ENCODE measurements around the gene ZNF785. TPM values are rescaled to one million over a fixed set of nuclear protein-coding genes. Genes with fewer than 3 reads are reported as not detected.

The ZNF785 gene
- total RNA-seq, 4 donors from 2014 or later = 0.70 to 3.2 (median 1.0) TPM

DNA sequence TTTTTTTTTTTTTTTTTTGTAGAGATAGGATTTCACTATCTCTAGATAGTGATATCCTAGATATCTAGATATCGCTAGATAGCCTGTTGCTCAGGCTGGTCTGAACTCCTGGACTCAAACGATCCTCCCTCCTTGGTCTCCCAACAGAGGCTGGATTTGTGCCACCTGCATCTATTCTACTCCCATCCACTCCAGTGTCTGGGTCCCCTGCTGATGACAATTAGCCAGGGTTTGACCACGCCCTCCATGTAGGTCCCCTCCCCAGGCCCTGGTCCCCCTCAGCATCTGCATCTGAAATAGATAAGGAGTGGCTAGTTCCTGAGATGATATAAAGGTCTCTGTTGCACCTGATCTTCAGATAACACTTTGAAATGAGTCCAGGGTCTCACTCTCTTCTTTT, 16.2 kb downstream of the ZNF785 start:
- H3K36me3 ChIP-seq = no peaks in the 10 kb centered on the region
- H3K4me3 ChIP-seq = no peak overlapping the region
- H3K27me3 ChIP-seq = no peaks in the 10 kb centered on the region
- intact Hi-C loops (cut with DNase I; ENCODE audit: low total_unique reads) (no loop called here), in situ Hi-C loops (cut with MboI; ENCODE audit: low sequenced_read_pairs in 4 of 4) (no loop called here)
- H3K4me1 ChIP-seq = peaks cover 21 to 24% of the 10 kb centered on the region in 2 donors
- H3K9me3 ChIP-seq = no peaks in the 10 kb centered on the region
- ATAC-seq (no peak), DNase-seq (no peak)
- peak overlapping the region in 1 of 4 donors; percentile 98 for H3K27ac ChIP-seq
- TF ChIP-seq, protein P1, sequence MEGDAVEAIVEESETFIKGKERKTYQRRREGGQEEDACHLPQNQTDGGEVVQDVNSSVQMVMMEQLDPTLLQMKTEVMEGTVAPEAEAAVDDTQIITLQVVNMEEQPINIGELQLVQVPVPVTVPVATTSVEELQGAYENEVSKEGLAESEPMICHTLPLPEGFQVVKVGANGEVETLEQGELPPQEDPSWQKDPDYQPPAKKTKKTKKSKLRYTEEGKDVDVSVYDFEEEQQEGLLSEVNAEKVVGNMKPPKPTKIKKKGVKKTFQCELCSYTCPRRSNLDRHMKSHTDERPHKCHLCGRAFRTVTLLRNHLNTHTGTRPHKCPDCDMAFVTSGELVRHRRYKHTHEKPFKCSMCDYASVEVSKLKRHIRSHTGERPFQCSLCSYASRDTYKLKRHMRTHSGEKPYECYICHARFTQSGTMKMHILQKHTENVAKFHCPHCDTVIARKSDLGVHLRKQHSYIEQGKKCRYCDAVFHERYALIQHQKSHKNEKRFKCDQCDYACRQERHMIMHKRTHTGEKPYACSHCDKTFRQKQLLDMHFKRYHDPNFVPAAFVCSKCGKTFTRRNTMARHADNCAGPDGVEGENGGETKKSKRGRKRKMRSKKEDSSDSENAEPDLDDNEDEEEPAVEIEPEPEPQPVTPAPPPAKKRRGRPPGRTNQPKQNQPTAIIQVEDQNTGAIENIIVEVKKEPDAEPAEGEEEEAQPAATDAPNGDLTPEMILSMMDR (IDR thresholded peaks at IDR 0.05 in 4 of 5, conservative IDR thresholded peaks at IDR 0.05 in 1 of 5) = no peak
- no peak for TF ChIP-seq POLR2A (IDR thresholded peaks at IDR 0.05)

GRCh38 chr16:30567991-30568638, 17.4 kb downstream of the ZNF785 start:
- intact Hi-C loops (cut with DNase I; ENCODE audit: low total_unique reads) (no loop called here), in situ Hi-C loops (cut with MboI; ENCODE audit: low sequenced_read_pairs in 4 of 4) (no loop called here)
- H3K36me3 ChIP-seq = no peaks in the 10 kb centered on the region
- ATAC-seq (no peak), DNase-seq (no peak)
- no peak overlapping the region for H3K4me3 ChIP-seq
- H3K27ac ChIP-seq = no peak overlapping the region
- H3K4me1 ChIP-seq = peaks cover 18 to 24% of the 10 kb centered on the region in 2 donors
- TF ChIP-seq POLR2A (IDR thresholded peaks at IDR 0.05) = no peak
- no peaks in the 10 kb centered on the region for H3K9me3 ChIP-seq
- H3K27me3 ChIP-seq = no peaks in the 10 kb centered on the region

GRCh38 chr16:30567160-30567990, 18.1 kb downstream of the ZNF785 start:
- H3K36me3 ChIP-seq = no peaks in the 10 kb centered on the region
- in situ Hi-C loops (cut with MboI; ENCODE audit: low sequenced_read_pairs in 4 of 4) (no loop called here), intact Hi-C loops (cut with DNase I; ENCODE audit: low total_unique reads) (no loop called here)
- ATAC-seq (no peak), DNase-seq (no peak)
- no peaks in the 10 kb centered on the region for H3K9me3 ChIP-seq
- H3K4me1 ChIP-seq = peaks cover 11 to 19% of the 10 kb centered on the region in 2 donors
- H3K27ac ChIP-seq = no peak overlapping the region
- TF ChIP-seq POLR2A (IDR thresholded peaks at IDR 0.05) = no peak
- TF ChIP-seq, protein P1 (IDR thresholded peaks at IDR 0.05 in 4 of 5, conservative IDR thresholded peaks at IDR 0.05 in 1 of 5) = no peak
- H3K27me3 ChIP-seq = no peaks in the 10 kb centered on the region
- H3K4me3 ChIP-seq = no peak overlapping the region

DNA sequence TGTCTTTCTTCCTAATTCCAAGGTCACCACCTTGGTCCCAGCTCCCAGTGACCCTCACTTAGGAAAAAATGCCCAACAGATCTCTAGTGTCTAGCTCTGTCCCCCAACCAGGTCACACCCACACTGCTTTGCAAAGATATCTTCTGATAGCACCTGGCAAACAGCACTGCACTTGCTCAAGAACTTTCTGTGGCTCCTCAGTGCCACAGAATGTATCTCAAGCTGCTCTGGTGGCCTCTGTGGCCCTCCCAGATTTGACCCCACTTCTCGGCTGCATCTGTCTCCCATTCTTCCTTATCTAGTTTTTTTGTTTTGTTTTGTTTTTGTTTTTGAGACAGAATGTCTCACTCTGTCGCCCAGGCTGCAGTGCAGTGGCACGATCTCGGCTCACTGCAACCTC, 19.0 kb downstream of the ZNF785 start:
- no peak overlapping the region for H3K4me3 ChIP-seq
- in situ Hi-C loops (cut with MboI; ENCODE audit: low sequenced_read_pairs in 4 of 4) = no loop called here
- DNase-seq (no peak), ATAC-seq (no peak)
- no peaks in the 10 kb centered on the region for H3K9me3 ChIP-seq
- no peak for TF ChIP-seq POLR2A (IDR thresholded peaks at IDR 0.05)
- TF ChIP-seq, protein P1 (IDR thresholded peaks at IDR 0.05 in 4 of 5, conservative IDR thresholded peaks at IDR 0.05 in 1 of 5) = no peak
- intact Hi-C loops (cut with DNase I; ENCODE audit: low total_unique reads) = no loop called here
- H3K27ac ChIP-seq = no peak overlapping the region
- H3K4me1 ChIP-seq = peaks cover 9 to 15% of the 10 kb centered on the region in 2 donors
- no peaks in the 10 kb centered on the region for H3K27me3 ChIP-seq
- no peaks in the 10 kb centered on the region for H3K36me3 ChIP-seq

GRCh38 chr16:30565984-30566383, 19.5 kb downstream of the ZNF785 start:
- Histone ChIP-seq H3K27ac (no peak overlapping the region), H3K36me3 (no peaks in the 10 kb centered on the region), H3K4me1 (peaks cover 9 to 12% of the 10 kb centered on the region in 2 donors), H3K27me3 (no peaks in the 10 kb centered on the region), H3K9me3 (no peaks in the 10 kb centered on the region), H3K4me3 (no peak overlapping the region)
- TF ChIP-seq, protein P1 (IDR thresholded peaks at IDR 0.05 in 4 of 5, conservative IDR thresholded peaks at IDR 0.05 in 1 of 5) = no peak
- no peak for TF ChIP-seq POLR2A (IDR thresholded peaks at IDR 0.05)
- DNase-seq (no peak), ATAC-seq (no peak)
- intact Hi-C loops (cut with DNase I; ENCODE audit: low total_unique reads) (no loop called here), in situ Hi-C loops (cut with MboI; ENCODE audit: low sequenced_read_pairs in 4 of 4) (no loop called here)
